Measurements from ENCODE around the gene GNG8. TPM values are rescaled to one million over a fixed set of nuclear protein-coding genes. Genes with fewer than 3 reads are reported as not detected.

Gene GNG8
- not detected in 2 replicates for total RNA-seq

GRCh38 chr19:46635920-46636761 lies at the start of gene GNG8:
TSS of gene GNG8 (minus strand) at chr19:46636202. CDS start at chr19:46634682, 1,520 bp downstream.

GRCh38 chr19:46661020-46661731 lies 25.2 kb upstream of the GNG8 start, which contains the start of gene DACT3:
TSS of gene DACT3 (minus strand) at chr19:46661182. CDS start at chr19:46661064, 118 bp downstream.

GRCh38 chr19:46624958-46625661 lies 10.9 kb downstream of the GNG8 start, which contains the start of gene PTGIR:
TSS of gene PTGIR (minus strand) at chr19:46625089. CDS start at chr19:46624225, 864 bp downstream.

GRCh38 chr19:46601318-46602224 lies 34.4 kb downstream of the GNG8 start, which contains the start of gene CALM3:
TSS of gene CALM3 (plus strand) at chr19:46601330. CDS start at chr19:46601435, 105 bp downstream.

Other genes with a start within 250 kb of the GNG8 start
- gene CCDC8, start 222.6 kb downstream of the GNG8 start, total RNA-seq = 30.4 and 37.2 TPM in 2 replicates
- gene PNMA8C, start 207.3 kb downstream of the GNG8 start, total RNA-seq = 0.25 and 0.33 TPM in 2 replicates
- gene PNMA8A, start 164.6 kb downstream of the GNG8 start, total RNA-seq = 4.3 and 13.0 TPM in 2 replicates
- 0.44 and 1.00 TPM in 2 replicates for gene PNMA8B, start 140.3 kb downstream of the GNG8 start, total RNA-seq
- 257 and 324 TPM in 2 replicates for gene CALM3, start 34.9 kb downstream of the GNG8 start, total RNA-seq
- 3.7 and 6.2 TPM in 2 replicates for gene PTGIR, start 11.1 kb downstream of the GNG8 start, total RNA-seq
- 6.2 and 8.0 TPM in 2 replicates for gene DACT3, start 25.0 kb upstream of the GNG8 start, total RNA-seq
- 14.7 and 21.6 TPM in 2 replicates for gene PRKD2, start 80.9 kb upstream of the GNG8 start, total RNA-seq
- 25.7 and 27.2 TPM in 2 replicates for gene FKRP, start 109.9 kb upstream of the GNG8 start, total RNA-seq
- gene STRN4, start 110.2 kb upstream of the GNG8 start, total RNA-seq = 54.5 and 62.4 TPM in 2 replicates
- 213 and 333 TPM in 2 replicates for gene SLC1A5, start 152.4 kb upstream of the GNG8 start, total RNA-seq
- 124 and 142 TPM in 2 replicates for gene AP2S1, start 214.6 kb upstream of the GNG8 start, total RNA-seq
- 39.3 and 58.6 TPM in 2 replicates for gene ARHGAP35, start 224.8 kb upstream of the GNG8 start, total RNA-seq

All from uterine smooth muscle cell (primary cell).